HEK293 (cell line): ENCODE data around the gene VSIG1.

ENCODE experiments used
- CTCF ChIA-PET: fragments of 350-600 bp; formaldehyde crosslinking; extraction: SDS; loops from one replicate; lab custom pipeline; 2021; ENCODE audit warnings: antibody characterized with exemption; lab: Yijun Ruan, JAX
- POLR2A ChIA-PET: fragments of 300-600 bp; formaldehyde crosslinking; extraction: SDS; loops from one replicate; lab custom pipeline; 2020; ENCODE audit warnings: antibody characterized with exemption, inconsistent platforms; lab: Yijun Ruan, JAX
- H3K27ac ChIP-seq: fragments of 200-500 bp; sonication (Bioruptor generic); 2 replicates; pipeline ENCODE4 v1.5.1; 2014; ENCODE audit warnings: low read depth, low read length, control low read depth, inconsistent platforms; ENCODE audit errors: extremely low read depth
- H3K36me3 ChIP-seq, 2 experiments: fragments of 200-500 bp in 1 of 2; sonication (Bioruptor generic) in 1 of 2; 1 replicate in 1 of 2; 2 replicates in 1 of 2; pipeline ENCODE4 v1.5.1; 2014 to 2017; ENCODE audit warnings: inconsistent platforms in 2 of 2, low read length in 2 of 2; ENCODE audit not compliant: control insufficient read depth in 2 of 2, insufficient read depth in 1 of 2
- H3K4me1 ChIP-seq: fragments of 200-500 bp; sonication (Bioruptor generic); 2 replicates; pipeline ENCODE4 v1.5.1; 2014; ENCODE audit warnings: mild to moderate bottlenecking, low read length, inconsistent platforms; ENCODE audit not compliant: control insufficient read depth, insufficient read depth
- H3K4me3 ChIP-seq: 2 replicates; pipeline ENCODE4 v1.5.1; 2011; ENCODE audit warnings: low read depth, mild to moderate bottlenecking, control low read depth, low read length, moderate library complexity
- H3K9me3 ChIP-seq: fragments of 200-500 bp; sonication (Bioruptor generic); 2 replicates; pipeline ENCODE4 v1.5.1; 2014; ENCODE audit warnings: low read depth, low read length, inconsistent platforms; ENCODE audit not compliant: control insufficient read depth, insufficient read depth
- HOXD13 ChIP-seq: sonication (generic); formaldehyde crosslinking; IDR thresholded peaks from 2 replicates; pipeline ENCODE4 v1.8.0; 2022; ENCODE audit warnings: missing genetic modification reagents, borderline replicate concordance
- ZFP41 ChIP-seq: fragments of 450-650 bp; formaldehyde crosslinking; IDR thresholded peaks from 2 replicates; pipeline ENCODE4 v1.5.1; 2016; ENCODE audit warnings: missing biosample characterization, missing genetic modification characterization, borderline replicate concordance
- ZNF114 ChIP-seq: fragments of 450-650 bp; formaldehyde crosslinking; IDR thresholded peaks from 2 replicates; pipeline ENCODE4 v1.5.0; 2017; ENCODE audit warnings: missing biosample characterization, missing genetic modification characterization
- ZNF121 ChIP-seq: fragments of 450-650 bp; formaldehyde crosslinking; IDR thresholded peaks from 2 replicates; pipeline ENCODE4 v1.5.1; 2016; ENCODE audit warnings: missing biosample characterization, missing genetic modification characterization
- ZNF184 ChIP-seq: fragments of 450-650 bp; IDR thresholded peaks from 2 replicates; pipeline ENCODE4 v1.5.1; 2018; ENCODE audit warnings: missing biosample characterization, mild to moderate bottlenecking, missing genetic modification characterization
- ZNF214 ChIP-seq: fragments of 450-650 bp; formaldehyde crosslinking; IDR thresholded peaks from 2 replicates; pipeline ENCODE4 v1.5.1; 2017; ENCODE audit warnings: missing biosample characterization, mild to moderate bottlenecking, missing genetic modification characterization, borderline replicate concordance
- ZNF221 ChIP-seq: fragments of 450-650 bp; formaldehyde crosslinking; IDR thresholded peaks from 2 replicates; pipeline ENCODE4 v1.5.1; 2017; ENCODE audit warnings: missing biosample characterization, missing genetic modification characterization, borderline replicate concordance
- ZNF266 ChIP-seq: fragments of 450-650 bp; formaldehyde crosslinking; IDR thresholded peaks from 2 replicates; pipeline ENCODE4 v1.5.1; 2016; ENCODE audit warnings: missing biosample characterization, missing genetic modification characterization, low read depth
- ZNF302 ChIP-seq: fragments of 450-650 bp; formaldehyde crosslinking; IDR thresholded peaks from 2 replicates; pipeline ENCODE4 v1.5.1; 2016; ENCODE audit warnings: missing biosample characterization, missing genetic modification characterization, low read depth
- ZNF335 ChIP-seq: fragments of 450-650 bp; formaldehyde crosslinking; conservative IDR thresholded peaks from 2 replicates; pipeline ENCODE4 v1.5.1; 2016; ENCODE audit warnings: missing biosample characterization, missing genetic modification characterization
- ZNF354C ChIP-seq: fragments of 450-650 bp; formaldehyde crosslinking; IDR thresholded peaks from 2 replicates; pipeline ENCODE4 v1.5.1; 2016; ENCODE audit warnings: missing biosample characterization, missing genetic modification characterization, low read depth, borderline replicate concordance
- ZNF558 ChIP-seq: fragments of 450-650 bp; formaldehyde crosslinking; IDR thresholded peaks from 2 replicates; pipeline ENCODE4 v1.5.1; 2016; ENCODE audit warnings: missing biosample characterization, missing genetic modification characterization
- ZNF585B ChIP-seq: fragments of 450-650 bp; formaldehyde crosslinking; IDR thresholded peaks from 2 replicates; pipeline ENCODE4 v1.5.1; 2016; ENCODE audit warnings: missing biosample characterization, missing genetic modification characterization
- ZNF600 ChIP-seq: fragments of 450-650 bp; formaldehyde crosslinking; IDR thresholded peaks from 2 replicates; pipeline ENCODE4 v1.5.1; 2016; ENCODE audit warnings: missing biosample characterization, missing genetic modification characterization
- ZNF747 ChIP-seq: fragments of 450-650 bp; formaldehyde crosslinking; IDR thresholded peaks from 2 replicates; pipeline ENCODE4 v1.5.1; 2016; ENCODE audit warnings: missing biosample characterization, missing genetic modification characterization
- TF ChIP-seq, protein P1 (sequence below): fragments of 450-650 bp; formaldehyde crosslinking; IDR thresholded peaks from 2 replicates; pipeline ENCODE4 v1.5.1; 2016; ENCODE audit warnings: missing biosample characterization, missing genetic modification characterization, borderline replicate concordance
- TF ChIP-seq, protein P2 (sequence below): fragments of 450-650 bp; formaldehyde crosslinking; IDR thresholded peaks from 2 replicates; pipeline ENCODE4 v1.5.1; 2017; ENCODE audit warnings: missing biosample characterization, missing genetic modification characterization
- TF ChIP-seq, protein P3 (sequence below): fragments of 450-650 bp; formaldehyde crosslinking; conservative IDR thresholded peaks from 2 replicates; pipeline ENCODE4 v1.5.1; 2016; ENCODE audit warnings: low read depth, missing biosample characterization, missing genetic modification characterization
- TF ChIP-seq, protein P4 (sequence below): fragments of 450-650 bp; formaldehyde crosslinking; IDR thresholded peaks from 2 replicates; pipeline ENCODE4 v1.5.1; 2017; ENCODE audit warnings: missing biosample characterization, missing genetic modification characterization
- TF ChIP-seq, protein P5 (sequence below): fragments of 450-650 bp; formaldehyde crosslinking; IDR thresholded peaks from 2 replicates; pipeline ENCODE4 v1.5.1; 2016; ENCODE audit warnings: missing biosample characterization, missing genetic modification characterization

Gene VSIG1

DNA sequence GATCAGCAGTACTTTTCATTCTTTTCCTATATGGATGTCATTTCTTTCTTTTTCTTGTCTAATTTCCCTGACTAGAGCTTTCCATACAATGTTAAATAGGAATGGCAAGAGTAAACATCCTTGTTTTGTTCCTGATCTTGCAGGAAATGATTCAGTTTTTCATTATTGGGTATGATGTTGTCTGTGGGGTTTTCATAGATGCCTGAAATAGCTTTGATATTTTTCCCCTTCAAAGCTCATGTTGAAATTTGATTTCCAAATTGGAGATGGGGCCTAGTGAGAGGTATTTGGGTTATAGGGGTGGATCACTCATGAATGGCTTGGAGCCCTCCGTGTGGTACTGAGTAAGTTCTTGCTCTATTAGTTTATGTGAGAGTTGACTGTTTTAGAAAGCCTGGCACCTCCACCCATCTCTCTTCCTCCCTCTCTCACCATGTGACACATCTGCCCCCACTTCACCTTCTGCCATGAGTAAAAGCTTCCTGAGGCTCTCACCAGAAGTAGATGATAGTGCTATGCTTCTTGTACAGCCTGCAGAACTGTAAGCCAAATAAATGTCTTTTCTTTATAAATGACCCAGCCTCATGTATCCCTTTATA, 22.3 kb upstream of the VSIG1 start:
- H3K36me3 ChIP-seq = no peaks in the 10 kb centered on the region
- no peaks in the 10 kb centered on the region for H3K9me3 ChIP-seq
- POLR2A ChIA-PET = no interaction called here
- CTCF ChIA-PET = interaction anchor here (0.7 to 2.9 kb wide), 7 partner anchors 12 to 117 kb away, joined by 3 to 22 read pairs (median 3); no protein-coding TSS in a partner anchor
- no peak overlapping the region for H3K27ac ChIP-seq
- no peaks in the 10 kb centered on the region for H3K4me1 ChIP-seq
- no peak overlapping the region for H3K4me3 ChIP-seq
- TF ChIP-seq ZNF747 (tag by site-specific recombination) = no peak
- no peak for TF ChIP-seq ZNF558 (tag by site-specific recombination)
- TF ChIP-seq, protein P1, sequence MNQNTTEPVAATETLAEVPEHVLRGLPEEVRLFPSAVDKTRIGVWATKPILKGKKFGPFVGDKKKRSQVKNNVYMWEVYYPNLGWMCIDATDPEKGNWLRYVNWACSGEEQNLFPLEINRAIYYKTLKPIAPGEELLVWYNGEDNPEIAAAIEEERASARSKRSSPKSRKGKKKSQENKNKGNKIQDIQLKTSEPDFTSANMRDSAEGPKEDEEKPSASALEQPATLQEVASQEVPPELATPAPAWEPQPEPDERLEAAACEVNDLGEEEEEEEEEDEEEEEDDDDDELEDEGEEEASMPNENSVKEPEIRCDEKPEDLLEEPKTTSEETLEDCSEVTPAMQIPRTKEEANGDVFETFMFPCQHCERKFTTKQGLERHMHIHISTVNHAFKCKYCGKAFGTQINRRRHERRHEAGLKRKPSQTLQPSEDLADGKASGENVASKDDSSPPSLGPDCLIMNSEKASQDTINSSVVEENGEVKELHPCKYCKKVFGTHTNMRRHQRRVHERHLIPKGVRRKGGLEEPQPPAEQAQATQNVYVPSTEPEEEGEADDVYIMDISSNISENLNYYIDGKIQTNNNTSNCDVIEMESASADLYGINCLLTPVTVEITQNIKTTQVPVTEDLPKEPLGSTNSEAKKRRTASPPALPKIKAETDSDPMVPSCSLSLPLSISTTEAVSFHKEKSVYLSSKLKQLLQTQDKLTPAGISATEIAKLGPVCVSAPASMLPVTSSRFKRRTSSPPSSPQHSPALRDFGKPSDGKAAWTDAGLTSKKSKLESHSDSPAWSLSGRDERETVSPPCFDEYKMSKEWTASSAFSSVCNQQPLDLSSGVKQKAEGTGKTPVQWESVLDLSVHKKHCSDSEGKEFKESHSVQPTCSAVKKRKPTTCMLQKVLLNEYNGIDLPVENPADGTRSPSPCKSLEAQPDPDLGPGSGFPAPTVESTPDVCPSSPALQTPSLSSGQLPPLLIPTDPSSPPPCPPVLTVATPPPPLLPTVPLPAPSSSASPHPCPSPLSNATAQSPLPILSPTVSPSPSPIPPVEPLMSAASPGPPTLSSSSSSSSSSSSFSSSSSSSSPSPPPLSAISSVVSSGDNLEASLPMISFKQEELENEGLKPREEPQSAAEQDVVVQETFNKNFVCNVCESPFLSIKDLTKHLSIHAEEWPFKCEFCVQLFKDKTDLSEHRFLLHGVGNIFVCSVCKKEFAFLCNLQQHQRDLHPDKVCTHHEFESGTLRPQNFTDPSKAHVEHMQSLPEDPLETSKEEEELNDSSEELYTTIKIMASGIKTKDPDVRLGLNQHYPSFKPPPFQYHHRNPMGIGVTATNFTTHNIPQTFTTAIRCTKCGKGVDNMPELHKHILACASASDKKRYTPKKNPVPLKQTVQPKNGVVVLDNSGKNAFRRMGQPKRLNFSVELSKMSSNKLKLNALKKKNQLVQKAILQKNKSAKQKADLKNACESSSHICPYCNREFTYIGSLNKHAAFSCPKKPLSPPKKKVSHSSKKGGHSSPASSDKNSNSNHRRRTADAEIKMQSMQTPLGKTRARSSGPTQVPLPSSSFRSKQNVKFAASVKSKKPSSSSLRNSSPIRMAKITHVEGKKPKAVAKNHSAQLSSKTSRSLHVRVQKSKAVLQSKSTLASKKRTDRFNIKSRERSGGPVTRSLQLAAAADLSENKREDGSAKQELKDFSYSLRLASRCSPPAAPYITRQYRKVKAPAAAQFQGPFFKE (tag by site-specific recombination) = no peak
- no peak for TF ChIP-seq HOXD13 (CRISPR knock-in tag)
- TF ChIP-seq ZNF121 (tag by site-specific recombination) = no peak
- TF ChIP-seq ZNF214 (tag by site-specific recombination) = no peak
- no peak for TF ChIP-seq ZNF585B (tag by site-specific recombination)
- TF ChIP-seq ZNF221 = no peak
- TF ChIP-seq, protein P2, sequence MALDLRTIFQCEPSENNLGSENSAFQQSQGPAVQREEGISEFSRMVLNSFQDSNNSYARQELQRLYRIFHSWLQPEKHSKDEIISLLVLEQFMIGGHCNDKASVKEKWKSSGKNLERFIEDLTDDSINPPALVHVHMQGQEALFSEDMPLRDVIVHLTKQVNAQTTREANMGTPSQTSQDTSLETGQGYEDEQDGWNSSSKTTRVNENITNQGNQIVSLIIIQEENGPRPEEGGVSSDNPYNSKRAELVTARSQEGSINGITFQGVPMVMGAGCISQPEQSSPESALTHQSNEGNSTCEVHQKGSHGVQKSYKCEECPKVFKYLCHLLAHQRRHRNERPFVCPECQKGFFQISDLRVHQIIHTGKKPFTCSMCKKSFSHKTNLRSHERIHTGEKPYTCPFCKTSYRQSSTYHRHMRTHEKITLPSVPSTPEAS (tag by site-specific recombination) = no peak
- no peak for TF ChIP-seq ZNF354C (tag by site-specific recombination)
- no peak for TF ChIP-seq ZNF114 (tag by site-specific recombination)
- TF ChIP-seq ZNF184 (tag by site-specific recombination) = no peak
- TF ChIP-seq ZNF335 (tag by site-specific recombination) = no peak
- TF ChIP-seq ZFP41 (tag by site-specific recombination) = no peak
- TF ChIP-seq ZNF302 = no peak
- no peak for TF ChIP-seq ZNF266 (tag by site-specific recombination)
- TF ChIP-seq ZNF600 = no peak
- TF ChIP-seq, protein P3, sequence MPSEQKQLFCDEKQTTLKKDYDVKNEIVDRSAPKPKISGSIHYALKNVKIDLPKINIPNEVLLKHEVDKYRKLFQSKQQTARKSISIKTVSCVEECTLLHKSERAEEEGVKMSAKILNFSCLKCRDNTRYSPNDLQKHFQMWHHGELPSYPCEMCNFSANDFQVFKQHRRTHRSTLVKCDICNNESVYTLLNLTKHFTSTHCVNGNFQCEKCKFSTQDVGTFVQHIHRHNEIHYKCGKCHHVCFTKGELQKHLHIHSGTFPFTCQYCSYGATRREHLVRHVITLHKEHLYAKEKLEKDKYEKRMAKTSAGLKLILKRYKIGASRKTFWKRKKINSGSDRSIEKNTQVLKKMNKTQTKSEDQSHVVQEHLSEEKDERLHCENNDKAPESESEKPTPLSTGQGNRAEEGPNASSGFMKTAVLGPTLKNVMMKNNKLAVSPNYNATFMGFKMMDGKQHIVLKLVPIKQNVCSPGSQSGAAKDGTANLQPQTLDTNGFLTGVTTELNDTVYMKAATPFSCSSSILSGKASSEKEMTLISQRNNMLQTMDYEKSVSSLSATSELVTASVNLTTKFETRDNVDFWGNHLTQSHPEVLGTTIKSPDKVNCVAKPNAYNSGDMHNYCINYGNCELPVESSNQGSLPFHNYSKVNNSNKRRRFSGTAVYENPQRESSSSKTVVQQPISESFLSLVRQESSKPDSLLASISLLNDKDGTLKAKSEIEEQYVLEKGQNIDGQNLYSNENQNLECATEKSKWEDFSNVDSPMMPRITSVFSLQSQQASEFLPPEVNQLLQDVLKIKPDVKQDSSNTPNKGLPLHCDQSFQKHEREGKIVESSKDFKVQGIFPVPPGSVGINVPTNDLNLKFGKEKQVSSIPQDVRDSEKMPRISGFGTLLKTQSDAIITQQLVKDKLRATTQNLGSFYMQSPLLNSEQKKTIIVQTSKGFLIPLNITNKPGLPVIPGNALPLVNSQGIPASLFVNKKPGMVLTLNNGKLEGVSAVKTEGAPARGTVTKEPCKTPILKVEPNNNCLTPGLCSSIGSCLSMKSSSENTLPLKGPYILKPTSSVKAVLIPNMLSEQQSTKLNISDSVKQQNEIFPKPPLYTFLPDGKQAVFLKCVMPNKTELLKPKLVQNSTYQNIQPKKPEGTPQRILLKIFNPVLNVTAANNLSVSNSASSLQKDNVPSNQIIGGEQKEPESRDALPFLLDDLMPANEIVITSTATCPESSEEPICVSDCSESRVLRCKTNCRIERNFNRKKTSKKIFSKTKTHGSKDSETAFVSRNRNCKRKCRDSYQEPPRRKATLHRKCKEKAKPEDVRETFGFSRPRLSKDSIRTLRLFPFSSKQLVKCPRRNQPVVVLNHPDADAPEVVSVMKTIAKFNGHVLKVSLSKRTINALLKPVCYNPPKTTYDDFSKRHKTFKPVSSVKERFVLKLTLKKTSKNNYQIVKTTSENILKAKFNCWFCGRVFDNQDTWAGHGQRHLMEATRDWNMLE (tag by site-specific recombination) = no peak
- TF ChIP-seq, protein P4, sequence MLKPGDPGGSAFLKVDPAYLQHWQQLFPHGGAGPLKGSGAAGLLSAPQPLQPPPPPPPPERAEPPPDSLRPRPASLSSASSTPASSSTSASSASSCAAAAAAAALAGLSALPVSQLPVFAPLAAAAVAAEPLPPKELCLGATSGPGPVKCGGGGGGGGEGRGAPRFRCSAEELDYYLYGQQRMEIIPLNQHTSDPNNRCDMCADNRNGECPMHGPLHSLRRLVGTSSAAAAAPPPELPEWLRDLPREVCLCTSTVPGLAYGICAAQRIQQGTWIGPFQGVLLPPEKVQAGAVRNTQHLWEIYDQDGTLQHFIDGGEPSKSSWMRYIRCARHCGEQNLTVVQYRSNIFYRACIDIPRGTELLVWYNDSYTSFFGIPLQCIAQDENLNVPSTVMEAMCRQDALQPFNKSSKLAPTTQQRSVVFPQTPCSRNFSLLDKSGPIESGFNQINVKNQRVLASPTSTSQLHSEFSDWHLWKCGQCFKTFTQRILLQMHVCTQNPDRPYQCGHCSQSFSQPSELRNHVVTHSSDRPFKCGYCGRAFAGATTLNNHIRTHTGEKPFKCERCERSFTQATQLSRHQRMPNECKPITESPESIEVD (tag by site-specific recombination) = no peak
- TF ChIP-seq, protein P5, sequence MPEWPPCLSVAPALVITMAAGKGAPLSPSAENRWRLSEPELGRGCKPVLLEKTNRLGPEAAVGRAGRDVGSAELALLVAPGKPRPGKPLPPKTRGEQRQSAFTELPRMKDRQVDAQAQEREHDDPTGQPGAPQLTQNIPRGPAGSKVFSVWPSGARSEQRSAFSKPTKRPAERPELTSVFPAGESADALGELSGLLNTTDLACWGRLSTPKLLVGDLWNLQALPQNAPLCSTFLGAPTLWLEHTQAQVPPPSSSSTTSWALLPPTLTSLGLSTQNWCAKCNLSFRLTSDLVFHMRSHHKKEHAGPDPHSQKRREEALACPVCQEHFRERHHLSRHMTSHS (tag by site-specific recombination) = no peak
